SK-N-SH (cell line): ENCODE data around the gene ANKH. TPM values are rescaled to one million over a fixed set of nuclear protein-coding genes. Genes with fewer than 3 reads are reported as not detected.

Source experiments
- CTCF ChIA-PET: fragments of 300-600, 350-600 bp; formaldehyde crosslinking; extraction: SDS; loops from one replicate; lab custom pipeline; 2021; lab: Yijun Ruan, JAX
- POLR2A ChIA-PET: fragments of 350-600 bp; sonication (Branson Sonifier 250); formaldehyde crosslinking; extraction: SDS; loops from one replicate; lab custom pipeline; 2020; ENCODE audit warnings: antibody characterized with exemption, inconsistent platforms; lab: Yijun Ruan, JAX
- DNase-seq: peaks from one replicate; pipeline ENCODE4 v3.0.0; 2012
- H2AFZ ChIP-seq: fragments of 200-600 bp; sonication (generic); 2 replicates; pipeline ENCODE4 v1.8.1; 2016; ENCODE audit warnings: antibody characterized with exemption, mild to moderate bottlenecking, low read depth
- H3F3A ChIP-seq: fragments of 200-600 bp; sonication (generic); replicated peaks from 2 replicates; pipeline ENCODE3; 2016; ENCODE audit warnings: antibody characterized with exemption, mild to moderate bottlenecking; ENCODE audit not compliant: insufficient read depth
- H3K27ac ChIP-seq, 2 experiments: fragments of 200-500 bp in 1 of 2; fragments of 200-600 bp in 1 of 2; sonication (Bioruptor generic) in 1 of 2; sonication (generic), shearing (Covaris generic) in 1 of 2; 2 replicates each; pipeline versions ENCODE4 v1.5.1 to v1.6.1; 2014 to 2016; ENCODE audit warnings: low read depth in 2 of 2, inconsistent platforms in 1 of 2, low read length in 1 of 2, mild to moderate bottlenecking in 1 of 2, mixed read lengths in 1 of 2
- H3K27me3 ChIP-seq: fragments of 200-600 bp; sonication (generic), shearing (Covaris generic); 2 replicates; pipeline ENCODE4 v1.6.1; 2016; ENCODE audit warnings: mixed run types; ENCODE audit not compliant: insufficient read depth
- H3K36me3 ChIP-seq, 2 experiments: fragments of 200-500 bp in 1 of 2; fragments of 200-600 bp in 1 of 2; sonication (Bioruptor generic) in 1 of 2; sonication (generic) in 1 of 2; replicated peaks in 1 of 2; 2 replicates each; pipeline versions ENCODE3 to v1.5.1; 2014 to 2016; ENCODE audit warnings: low read length in 1 of 2, mild to moderate bottlenecking in 1 of 2; ENCODE audit not compliant: insufficient read depth in 2 of 2, control insufficient read depth in 1 of 2
- H3K4me1 ChIP-seq, 2 experiments: fragments of 200-500 bp in 1 of 2; fragments of 200-600 bp in 1 of 2; sonication (Bioruptor generic) in 1 of 2; sonication (generic), shearing (Covaris generic) in 1 of 2; 2 replicates each; pipeline versions ENCODE4 v1.5.1 to v1.6.1; 2014 to 2016; ENCODE audit warnings: low read depth in 1 of 2, low read length in 1 of 2, mixed run types in 1 of 2; ENCODE audit not compliant: insufficient read depth in 2 of 2, control insufficient read depth in 1 of 2
- H3K4me2 ChIP-seq: fragments of 200-600 bp; sonication (generic), shearing (Covaris generic); 2 replicates; pipeline ENCODE4 v1.6.1; 2017; ENCODE audit warnings: mixed run types
- H3K4me3 ChIP-seq, 2 experiments: fragments of 200-500 bp in 1 of 2; fragments of 200-600 bp in 1 of 2; sonication (Bioruptor generic) in 1 of 2; sonication (generic), shearing (Covaris generic) in 1 of 2; 2 replicates each; pipeline versions ENCODE4 v1.5.1 to v1.8.1; 2014 to 2016; ENCODE audit warnings: low read depth in 2 of 2, inconsistent platforms in 1 of 2, low read length in 1 of 2, mild to moderate bottlenecking in 1 of 2, mixed read lengths in 1 of 2, moderate library complexity in 1 of 2
- H3K79me2 ChIP-seq: fragments of 200-600 bp; sonication (generic); 2 replicates; pipeline ENCODE4 v1.8.1; 2017; ENCODE audit warnings: mild to moderate bottlenecking; ENCODE audit not compliant: insufficient read depth
- H3K9ac ChIP-seq: fragments of 200-600 bp; sonication (generic); 2 replicates; pipeline ENCODE4 v1.6.1; 2017; ENCODE audit warnings: mixed run types
- H3K9me2 ChIP-seq: fragments of 200-600 bp; sonication (generic); 2 replicates; pipeline ENCODE4 v1.6.1; 2017; ENCODE audit warnings: mixed run types
- H3K9me3 ChIP-seq: fragments of 200-600 bp; sonication (generic); 2 replicates; pipeline ENCODE4 v1.6.1; 2017; ENCODE audit warnings: mixed run types, mild to moderate bottlenecking, moderate library complexity
- H4K20me1 ChIP-seq: fragments of 200-600 bp; sonication (generic); 2 replicates; pipeline ENCODE4 v1.6.1; 2017; ENCODE audit warnings: mild to moderate bottlenecking, mixed run types; ENCODE audit not compliant: insufficient read depth
- EZH2phosphoT487 ChIP-seq: fragments of 200-600 bp; sonication (generic); IDR thresholded peaks from 2 replicates; pipeline ENCODE4 v1.6.1; 2017; ENCODE audit warnings: low read depth, mixed run types, mild to moderate bottlenecking, antibody characterized with exemption, moderate library complexity, borderline replicate concordance
- FOSL2 ChIP-seq: IDR thresholded peaks from 2 replicates; pipeline ENCODE4 v1.4.0; 2012; ENCODE audit warnings: low read depth, mild to moderate bottlenecking, moderate library complexity, borderline replicate concordance
- GATA2 ChIP-seq: sonication (generic); formaldehyde crosslinking; IDR thresholded peaks from 2 replicates; pipeline ENCODE4 v1.5.0; 2020; ENCODE audit warnings: mild to moderate bottlenecking, missing genetic modification reagents
- IRF3 ChIP-seq: fragments of 150-350 bp; IDR thresholded peaks from 2 replicates; pipeline ENCODE4 v1.6.1; 2016; ENCODE audit warnings: mild to moderate bottlenecking, low read depth, low read length
- MEF2A ChIP-seq: IDR thresholded peaks from 2 replicates; pipeline ENCODE4 v1.4.0; 2012; ENCODE audit warnings: low read depth, borderline replicate concordance
- NFIC ChIP-seq: IDR thresholded peaks from 2 replicates; pipeline ENCODE4 v1.4.0; 2012; ENCODE audit warnings: borderline replicate concordance
- POLR2AphosphoS5 ChIP-seq: IDR thresholded peaks from 2 replicates; pipeline ENCODE4 v1.6.1; 2012; ENCODE audit warnings: low read depth, low read length
- RAD21 ChIP-seq: IDR thresholded peaks from 2 replicates; pipeline ENCODE4 v1.6.1; 2012; ENCODE audit warnings: mild to moderate bottlenecking, low read length
- RFX5 ChIP-seq: IDR thresholded peaks from 2 replicates; pipeline ENCODE4 v1.6.1; 2012; ENCODE audit warnings: mild to moderate bottlenecking, improper control_type of control experiment, low read length
- RXRA ChIP-seq: IDR thresholded peaks from 2 replicates; pipeline ENCODE4 v1.4.0; 2012; ENCODE audit warnings: low read depth, mild to moderate bottlenecking, borderline replicate concordance
- SIN3A ChIP-seq: IDR thresholded peaks from 2 replicates; pipeline ENCODE4 v1.6.1; 2012; ENCODE audit warnings: low read depth, mild to moderate bottlenecking, low read length, moderate library complexity, borderline replicate concordance
- SMC3 ChIP-seq: IDR thresholded peaks from 2 replicates; pipeline ENCODE4 v1.6.1; 2012; ENCODE audit warnings: low read depth, low read length, improper control_type of control experiment
- USF1 ChIP-seq: IDR thresholded peaks from 2 replicates; pipeline ENCODE4 v1.4.0; 2012; ENCODE audit warnings: low read depth, borderline replicate concordance
- USF2 ChIP-seq: fragments of 150-350 bp; IDR thresholded peaks from 2 replicates; pipeline ENCODE4 v1.6.1; 2017; ENCODE audit warnings: antibody characterized with exemption, low read length, low read depth, borderline replicate concordance
- WGBS: methylation state at CpG from one replicate; pipeline ENCODE4 v1.1.6; 2017; ENCODE audit warnings: low lambda C conversion rate; 5-methylcytosine and 5-hydroxymethylcytosine counted together
- polyA plus RNA-seq, 3 experiments: library from polyadenylated mRNA; depleted of rRNA; stranded (reverse); fragments of >200 nt; gene quantifications; 2 replicates each; pipeline ENCODE4 v1.2.3, GENCODE V29; 2012

Gene ANKH
- polyA plus RNA-seq, 1 of the 3 experiments (the other 2 are of a cell fraction): 22.0 TPM

GRCh38 chr5:14674983-14675854 lies 196.4 kb downstream of the ANKH start:
- DNase-seq: no peak
- POLR2A ChIA-PET: no interaction called here
- Histone ChIP-seq H3K27me3 (no peaks in the 10 kb centered on the region), H3K9me2 (no peaks in the 10 kb centered on the region), H3K9me3 (no peaks in the 10 kb centered on the region), H3F3A (no peaks in the 10 kb centered on the region), H3K4me3 (no peak overlapping the region), H3K4me2 (no peak overlapping the region), H2AFZ (no peak overlapping the region), H3K9ac (no peak overlapping the region), H3K79me2 (peaks cover 95% of the 10 kb centered on the region), H3K4me1 (peaks cover 4 to 31% of the 10 kb centered on the region in 2 experiments; a peak in 2 of 4 replicates), H3K27ac (peak overlapping the region in 1 of 2 experiments; percentile 39; a peak in 2 of 4 replicates), H4K20me1 (peaks cover 51% of the 10 kb centered on the region), H3K36me3 (peaks cover 27 to 30% of the 10 kb centered on the region in 2 experiments)
- WGBS: 97% methylated on average over 8 of the region's 8 CpGs
- CTCF ChIA-PET: interaction anchor here (1.0 to 2.5 kb wide), 4 partner anchors 8 to 27 kb away, joined by 4 to 12 read pairs (median 5); no protein-coding TSS in a partner anchor
- no peak for TF ChIP-seq USF1
- TF ChIP-seq SIN3A: no peak
- TF ChIP-seq POLR2AphosphoS5: no peak
- TF ChIP-seq EZH2phosphoT487: no peak
- TF ChIP-seq SMC3: no peak
- no peak for TF ChIP-seq NFIC
- TF ChIP-seq GATA2: no peak
- TF ChIP-seq IRF3: no peak
- TF ChIP-seq MEF2A: no peak
- TF ChIP-seq RXRA: no peak
- TF ChIP-seq FOSL2: no peak
- no peak for TF ChIP-seq USF2
- TF ChIP-seq RFX5: no peak
- TF ChIP-seq RAD21: no peak
